ENCODE data around the gene HSDL1.

GRCh38 chr16:84095466-84095865 lies 49.5 kb downstream of the HSDL1 start:
- no peak for TF ChIP-seq CTCF (IDR thresholded peaks at IDR 0.05; ENCODE audit: low read depth, low read length)
- no peak for TF ChIP-seq POLR2A (IDR thresholded peaks at IDR 0.05; ENCODE audit: extremely low read depth, insufficient read length)
